C4-2B (cell line): ENCODE results near the gene RAB8A.
"Not testable (repeated sequence)": the region's sequence is repeated elsewhere in the genome, so short reads cannot be mapped to it uniquely, and the experiment has no call there.

Experiments
- CTCF ChIP-seq: fragments of 450-650 bp; conservative IDR thresholded peaks from 2 replicates; pipeline ENCODE4 v1.5.1; 2017; ENCODE audit warnings: mild to moderate bottlenecking
- ZFX ChIP-seq: fragments of 450-650 bp; IDR thresholded peaks from 2 replicates; pipeline ENCODE4 v1.6.1; 2017

GRCh38 chr19:16119075-16119857 is 7.6 kb downstream of the RAB8A start:
- not testable (repeated sequence) for TF ChIP-seq CTCF, ZFX
